Measurements from ENCODE around the gene ARL15.

GRCh38 chr5:54329731-54330709, 19.6 kb upstream of the ARL15 start:
- no peak for TF ChIP-seq CTCF (IDR thresholded peaks at IDR 0.05; ENCODE audit: low read depth, low read length)
- no peak for TF ChIP-seq EZH2phosphoT487 (IDR thresholded peaks at IDR 0.05; ENCODE audit: low read depth)

Measured in OCI-LY3 (cell line).